RPMI7951 (cell line): ENCODE results near the gene PHPT1. TPM values are rescaled to one million over a fixed set of nuclear protein-coding genes. Genes with fewer than 3 reads are reported as not detected.
A peak's percentile ranks its signal among the peaks of the same experiment; 100 is the strongest.
"Not testable (repeated sequence)": the region's sequence is repeated elsewhere in the genome, so short reads cannot be mapped to it uniquely, and the experiment has no call there.

Experiments used
- DNase-seq: peaks from one replicate; pipeline ENCODE4 v3.0.0-alpha.2; 2012; ENCODE audit warnings: low read depth
- total RNA-seq: library from RNA; depleted of rRNA; stranded (reverse); fragments of >200 nt; shearing (Covaris generic); gene quantifications from 2 replicates; pipeline ENCODE4 v1.2.3, GENCODE V29; 2014

Gene PHPT1
- total RNA-seq, 1 experiment from 2014 or later: 92.2 TPM

GRCh38 chr9:136858844-136859757 lies 9.9 kb downstream of the PHPT1 start:
- DNase-seq: peak; percentile 60

DNA sequence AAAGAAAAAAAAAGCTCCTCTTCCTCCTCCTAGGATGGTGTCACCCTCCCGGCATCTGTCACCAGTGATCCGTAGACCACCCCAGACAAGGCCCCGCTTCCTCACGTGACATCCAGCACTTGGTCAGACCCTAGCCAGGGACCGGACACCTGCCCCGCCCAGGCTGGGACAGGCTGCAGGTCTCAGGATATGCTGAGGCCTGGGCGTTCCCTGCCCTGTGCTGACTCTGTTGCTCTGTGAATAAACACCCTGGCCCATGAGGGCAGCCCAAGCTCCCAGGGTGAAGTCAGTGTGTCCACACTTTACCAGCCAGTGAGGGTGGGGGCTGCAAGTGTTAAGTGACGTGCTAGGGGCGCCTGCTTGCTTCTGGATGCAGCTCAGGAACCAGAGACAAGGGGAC lies 11.3 kb downstream of the PHPT1 start:
- no peak for DNase-seq

GRCh38 chr9:136860933-136861873 lies 12.0 kb downstream of the PHPT1 start:
- no peak for DNase-seq

- no peak for DNase-seq
Observed at GRCh38 chr9:136861874-136862457, 12.8 kb downstream of the PHPT1 start.

DNA sequence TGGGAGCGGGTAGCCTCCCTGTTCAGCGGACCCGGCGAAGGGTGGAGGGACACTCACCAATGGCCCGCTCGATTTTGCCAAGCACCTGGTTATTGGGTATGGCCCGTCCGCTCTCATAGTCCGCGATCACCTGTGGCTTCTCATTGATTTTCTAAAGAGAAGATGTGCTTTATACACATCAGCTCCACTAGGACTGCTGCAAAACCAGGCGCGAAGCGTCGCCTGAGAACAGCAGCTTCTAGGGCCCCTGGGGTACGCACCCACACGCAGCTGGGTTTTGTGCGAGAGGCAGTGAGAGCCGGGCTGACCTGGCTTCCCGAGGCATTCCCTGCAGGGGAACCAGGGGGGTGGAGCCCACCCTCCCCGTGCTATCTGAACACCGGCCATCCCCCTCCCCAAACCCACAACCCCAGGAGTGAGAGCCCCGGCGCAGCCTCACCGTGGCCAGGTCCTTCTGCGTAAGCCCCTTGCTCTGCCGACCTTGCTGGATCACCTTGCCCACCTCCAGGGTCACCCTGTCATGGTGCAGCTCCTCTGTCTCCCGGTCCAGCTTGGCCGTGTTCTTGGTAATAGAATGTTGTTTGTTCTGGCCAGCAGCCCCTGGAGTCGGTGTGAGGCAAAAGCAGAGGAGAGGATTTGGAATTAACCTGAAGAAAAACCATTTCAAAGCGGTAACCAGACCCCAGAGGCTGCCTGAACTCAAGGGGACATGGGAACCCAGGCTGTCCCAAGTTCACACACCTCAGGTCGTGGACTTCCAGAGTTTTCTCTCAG lies 13.8 kb downstream of the PHPT1 start:
- no peak for DNase-seq

- DNase-seq: no peak
Observed at GRCh38 chr9:136863623-136864273, 14.5 kb downstream of the PHPT1 start.

GRCh38 chr9:136865041-136865767 lies 16.0 kb downstream of the PHPT1 start:
- no peak for DNase-seq

- DNase-seq: no peak
Observed at GRCh38 chr9:136865768-136866103, 16.5 kb downstream of the PHPT1 start.

- not testable (repeated sequence) for DNase-seq
Observed at GRCh38 chr9:136866898-136867421, 17.8 kb downstream of the PHPT1 start.

DNA sequence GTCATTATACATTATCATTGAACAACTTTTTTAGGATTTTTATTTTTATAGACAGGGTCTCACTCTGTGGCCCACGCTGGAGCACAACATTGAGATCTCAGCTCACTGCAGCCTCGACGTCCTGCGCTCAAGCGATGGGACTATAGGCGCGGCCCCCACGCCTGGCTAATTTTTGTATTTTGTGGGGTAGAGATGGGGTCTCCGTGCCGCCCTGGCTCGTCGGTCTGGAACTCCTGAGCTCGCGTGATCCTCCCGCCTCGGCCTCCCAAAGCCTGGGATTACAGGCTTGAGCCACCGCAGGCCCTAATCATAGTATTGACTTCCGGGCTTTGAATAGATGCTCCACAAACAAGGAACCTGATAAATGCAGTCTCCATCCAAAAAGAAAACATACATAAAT lies 18.3 kb downstream of the PHPT1 start:
- DNase-seq: no peak

- no peak for DNase-seq
Observed at GRCh38 chr9:136867917-136868316, 18.7 kb downstream of the PHPT1 start.

DNA sequence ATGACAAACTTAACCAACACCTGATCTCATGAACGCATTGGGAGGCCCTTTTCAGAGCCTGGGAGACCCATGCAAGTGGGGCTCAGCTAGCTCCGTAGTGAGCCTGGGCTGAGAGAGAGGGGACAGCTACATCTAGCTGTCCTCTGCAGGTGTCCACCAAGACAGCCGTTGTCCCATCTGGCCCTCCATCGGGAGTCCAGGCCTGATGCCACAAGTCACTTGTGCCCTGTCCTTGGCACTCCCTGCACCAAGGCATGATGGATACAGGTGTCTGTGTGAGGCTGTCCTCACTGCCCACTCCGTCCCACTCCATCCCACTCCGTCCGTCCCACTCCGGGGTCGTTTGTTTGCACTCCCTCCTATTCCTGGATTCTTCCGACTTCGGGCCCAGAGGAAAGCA lies 19.4 kb downstream of the PHPT1 start:
- no peak for DNase-seq

GRCh38 chr9:136869611-136870010 lies 20.4 kb downstream of the PHPT1 start:
- DNase-seq: not testable (repeated sequence)

DNA sequence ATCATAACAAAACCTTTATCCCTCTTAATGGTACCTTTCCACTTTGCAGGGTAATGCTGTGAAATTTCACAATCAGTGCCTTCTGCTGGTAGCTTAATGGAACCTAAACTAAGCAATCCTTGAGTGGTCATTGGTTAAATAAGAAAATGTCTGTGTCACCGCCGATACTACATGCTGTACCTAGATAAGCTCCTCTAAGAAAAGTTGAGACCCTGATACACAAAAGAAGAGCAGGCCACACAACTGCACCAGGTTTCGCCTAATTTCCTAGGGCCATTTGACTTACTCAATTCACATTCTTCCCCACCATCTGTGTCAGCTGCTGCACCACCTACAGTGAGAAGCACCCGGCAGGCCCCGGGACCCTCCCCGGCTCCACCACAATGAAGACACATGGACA lies 25.9 kb downstream of the PHPT1 start:
- DNase-seq: no peak

DNA sequence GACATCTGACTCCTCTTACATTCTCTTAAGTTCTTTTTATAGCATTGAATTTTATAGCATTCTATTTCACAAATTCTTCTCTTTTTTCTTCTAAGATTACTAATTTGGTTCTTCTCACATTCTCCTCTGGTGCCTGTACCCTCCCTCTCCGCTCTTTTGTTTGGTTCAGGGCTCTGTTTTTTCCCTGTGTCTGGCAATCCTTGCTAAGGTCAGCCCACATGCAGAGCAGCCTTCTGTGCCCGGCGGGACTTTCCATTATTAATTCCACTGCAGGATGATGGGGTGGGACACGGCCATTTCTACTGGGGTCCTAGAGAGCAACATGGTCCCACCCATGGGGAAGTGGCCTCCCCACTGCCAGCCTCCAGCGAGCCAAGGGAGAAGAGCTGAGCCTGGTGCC lies 27.3 kb downstream of the PHPT1 start:
- no peak for DNase-seq

GRCh38 chr9:136880651-136881050 lies 31.4 kb downstream of the PHPT1 start:
- no peak for DNase-seq

GRCh38 chr9:136881691-136882108 lies 32.5 kb downstream of the PHPT1 start:
- DNase-seq: peak; percentile 63

GRCh38 chr9:136882109-136882946 lies 33.1 kb downstream of the PHPT1 start:
- peak; percentile 89 for DNase-seq

GRCh38 chr9:136882947-136883283 lies 33.7 kb downstream of the PHPT1 start:
- not testable (repeated sequence) for DNase-seq
